GM12878 (cell line): ENCODE results near the gene RPL22. TPM values are rescaled to one million over a fixed set of nuclear protein-coding genes. Genes with fewer than 3 reads are reported as not detected.

Source experiments
- ATAC-seq: fragments of 200-7000 bp; cut with Tn5 transposase; 3 replicates; pipeline ENCODE4 v1.9.1; 2020; ENCODE audit warnings: mild to moderate bottlenecking, moderate library complexity
- BruUV-seq: library from RNA; stranded (reverse); fragments of 400-500 nt; replicated peaks from 2 replicates; lab custom pipeline; 2021; lab: Mats Ljungman, UMichigan
- CTCF ChIA-PET: fragments of 300-600 bp; sonication (Branson Sonifier 250); formaldehyde crosslinking; extraction: SDS; loops from one replicate; lab custom pipeline; 2021; ENCODE audit warnings: inconsistent platforms; lab: Yijun Ruan, JAX
- POLR2A ChIA-PET: fragments of 350-600 bp; formaldehyde crosslinking; extraction: SDS; loops from one replicate; lab custom pipeline; 2021; ENCODE audit warnings: inconsistent platforms; lab: Charles Lee
- RAD21 ChIA-PET: fragments of 300-600 bp; sonication (Branson Sonifier 250); formaldehyde crosslinking; loops from one replicate; lab custom pipeline; 2023; ENCODE audit warnings: antibody characterized with exemption; ENCODE audit not compliant: unreplicated experiment; lab: Charles Lee
- SMC1A ChIA-PET: fragments of 300-600 bp; sonication (Branson Sonifier 250); formaldehyde crosslinking; loops from one replicate; lab custom pipeline; 2023; ENCODE audit not compliant: unreplicated experiment, uncharacterized antibody; lab: Charles Lee
- DNase-seq: peaks from one replicate; pipeline ENCODE4 v3.0.0-alpha.2; 2011; ENCODE audit warnings: low read depth, low spot score
- FAIRE-seq: peaks from 3 replicates; lab custom pipeline; 2011; peaks lifted over from hg19 to GRCh38; lab: Jason Lieb, UNC
- H2AFZ ChIP-seq: 2 replicates; pipeline ENCODE4 v1.6.0; 2011; ENCODE audit warnings: low read depth, low read length, control low read depth; ENCODE audit not compliant: control insufficient read depth
- H3K27ac ChIP-seq: 2 replicates; pipeline ENCODE4 v1.5.1; 2011; ENCODE audit warnings: control low read depth; ENCODE audit not compliant: control insufficient read depth, insufficient read depth
- H3K27me3 ChIP-seq, 2 experiments: replicated peaks in 1 of 2; 2 replicates each; pipeline versions ENCODE4 v1.6.0 to v1.6.1; 2011; ENCODE audit warnings: low read length in 1 of 2; ENCODE audit not compliant: control insufficient read depth in 2 of 2, insufficient read depth in 2 of 2
- H3K36me3 ChIP-seq, 2 experiments: 2 replicates each; pipeline ENCODE4 v1.5.1; 2011; ENCODE audit warnings: low read length in 1 of 2; ENCODE audit not compliant: control insufficient read depth in 2 of 2, insufficient read depth in 2 of 2
- H3K4me1 ChIP-seq: 2 replicates; pipeline ENCODE4 v1.6.1; 2011; ENCODE audit warnings: mild to moderate bottlenecking, low read length, moderate library complexity, mixed read lengths; ENCODE audit not compliant: control insufficient read depth, insufficient read depth
- H3K4me2 ChIP-seq: 2 replicates; pipeline ENCODE4 v1.6.0; 2011; ENCODE audit warnings: control low read depth; ENCODE audit not compliant: control insufficient read depth, insufficient read depth
- H3K4me3 ChIP-seq: fragments of 200-600 bp; sonication (generic); 2 replicates; pipeline ENCODE4 v1.5.1; 2016
- H3K79me2 ChIP-seq: 2 replicates; pipeline ENCODE4 v1.6.0; 2011; ENCODE audit warnings: low read length; ENCODE audit not compliant: control insufficient read depth, insufficient read depth
- H3K9ac ChIP-seq: 2 replicates; pipeline ENCODE4 v1.8.0; 2011; ENCODE audit warnings: low read length, control low read depth, mixed read lengths; ENCODE audit not compliant: control insufficient read depth, insufficient read depth
- H3K9me3 ChIP-seq: replicated peaks from 3 replicates; pipeline ENCODE4 v1.5.1; 2011; ENCODE audit warnings: mild to moderate bottlenecking, low read length; ENCODE audit not compliant: control insufficient read depth, insufficient read depth
- H4K20me1 ChIP-seq: 2 replicates; pipeline ENCODE4 v1.6.0; 2011; ENCODE audit not compliant: control insufficient read depth, insufficient read depth
- DPF2 ChIP-seq: fragments of 450-650 bp; IDR thresholded peaks from 2 replicates; pipeline ENCODE4 v1.6.1; 2017; ENCODE audit warnings: mild to moderate bottlenecking
- EED ChIP-seq: sonication (generic); IDR thresholded peaks from 2 replicates; pipeline ENCODE4 v1.6.1; 2016; ENCODE audit warnings: antibody characterized with exemption, low read depth
- ESRRA ChIP-seq: IDR thresholded peaks from 2 replicates; pipeline ENCODE4 v1.6.1; 2012; ENCODE audit warnings: mild to moderate bottlenecking, low read length, improper control_type of control experiment
- GATAD2B ChIP-seq: fragments of 450-650 bp; conservative IDR thresholded peaks from 2 replicates; pipeline ENCODE4 v1.6.1; 2017; ENCODE audit warnings: low read depth, mild to moderate bottlenecking, moderate library complexity
- NBN ChIP-seq: fragments of 450-650 bp; IDR thresholded peaks from 2 replicates; pipeline ENCODE4 v1.6.1; 2016
- NRF1 ChIP-seq: conservative IDR thresholded peaks from 2 replicates; pipeline ENCODE4 v1.6.1; 2011; ENCODE audit warnings: mild to moderate bottlenecking, low read depth, low read length, improper control_type of control experiment
- RUNX3 ChIP-seq: IDR thresholded peaks from 2 replicates; pipeline ENCODE4 v1.6.1; 2012; ENCODE audit warnings: low read length, inconsistent platforms
- SIN3A ChIP-seq: IDR thresholded peaks from 2 replicates; pipeline ENCODE4 v1.6.1; 2012; ENCODE audit warnings: low read depth, low read length, improper control_type of control experiment
- SRF ChIP-seq, 2 experiments: IDR thresholded peaks; 2 replicates each; pipeline ENCODE4 v1.6.1; 2011; ENCODE audit warnings: low read depth in 2 of 2, low read length in 2 of 2, mild to moderate bottlenecking in 1 of 2, moderate library complexity in 1 of 2
- STAT3 ChIP-seq: IDR thresholded peaks from 2 replicates; pipeline ENCODE4 v1.6.1; 2011; ENCODE audit warnings: low read depth, low read length, improper control_type of control experiment
- WGBS: methylation state at CpG from one replicate; pipeline ENCODE4 v1.1.6; 2016; ENCODE audit warnings: low lambda C conversion rate; ENCODE audit not compliant: insufficient replicate concordance, insufficient coverage; ENCODE audit errors: missing lambda C conversion rate; 5-methylcytosine and 5-hydroxymethylcytosine counted together
- in situ Hi-C: fragments of 300-500 bp; cut with MboI; formaldehyde crosslinking; loops from 9 replicates; pipeline ENCODE4 v1.14.3; 2018; ENCODE audit warnings: mixed read lengths
- intact Hi-C: fragments of 100-400 bp; cut with micrococcal nuclease; formaldehyde crosslinking; loops from one replicate; pipeline ENCODE4 v1.14.2; 2022; ENCODE audit not compliant: unreplicated experiment
- polyA plus RNA-seq, 11 experiments: library from polyadenylated mRNA; depleted of rRNA in 4 of 11; unstranded in 6 of 11; stranded (reverse) in 5 of 11; fragments of >200 nt; fragmentation: Nextera tagmentation in 4 of 11; fragmentation: Illumina TruSeq in 1 of 11; extraction: Ambion mirVana in 4 of 11; extraction: Trizol in 1 of 11; gene quantifications; 1 replicate in 1 of 11; 2 replicates in 10 of 11; pipeline versions ENCODE4 v1.2.1 to v1.2.3, GENCODE V29; 2011 to 2016; ENCODE audit warnings: inconsistent platforms in 2 of 11, missing spikeins in 2 of 11, low read depth in 1 of 11
- total RNA-seq, 4 experiments: library from RNA; depleted of rRNA in 3 of 4; stranded (reverse); fragments of >200 nt in 3 of 4; fragmentation: Illumina TruSeq in 1 of 4; extraction: Trizol in 1 of 4; gene quantifications; 2 replicates each; pipeline versions ENCODE4 v1.2.1 to v1.2.3, GENCODE V29; 2013 to 2021
- TF ChIP-seq, protein P1 (sequence below): fragments of 450-650 bp; IDR thresholded peaks from 2 replicates; pipeline ENCODE4 v1.6.1; 2014; ENCODE audit warnings: mild to moderate bottlenecking
- TF ChIP-seq, protein P2 (sequence below): fragments of 450-650 bp; IDR thresholded peaks from 2 replicates; pipeline ENCODE4 v1.6.1; 2017; ENCODE audit warnings: low read depth, mild to moderate bottlenecking, moderate library complexity

The RPL22 gene
- total and polyA plus RNA-seq, 10 of the 15 experiments (the other 5 are each of a cell fraction or from before 2014, with no cell fraction given): 191 to 560 (median 430) TPM

DNA sequence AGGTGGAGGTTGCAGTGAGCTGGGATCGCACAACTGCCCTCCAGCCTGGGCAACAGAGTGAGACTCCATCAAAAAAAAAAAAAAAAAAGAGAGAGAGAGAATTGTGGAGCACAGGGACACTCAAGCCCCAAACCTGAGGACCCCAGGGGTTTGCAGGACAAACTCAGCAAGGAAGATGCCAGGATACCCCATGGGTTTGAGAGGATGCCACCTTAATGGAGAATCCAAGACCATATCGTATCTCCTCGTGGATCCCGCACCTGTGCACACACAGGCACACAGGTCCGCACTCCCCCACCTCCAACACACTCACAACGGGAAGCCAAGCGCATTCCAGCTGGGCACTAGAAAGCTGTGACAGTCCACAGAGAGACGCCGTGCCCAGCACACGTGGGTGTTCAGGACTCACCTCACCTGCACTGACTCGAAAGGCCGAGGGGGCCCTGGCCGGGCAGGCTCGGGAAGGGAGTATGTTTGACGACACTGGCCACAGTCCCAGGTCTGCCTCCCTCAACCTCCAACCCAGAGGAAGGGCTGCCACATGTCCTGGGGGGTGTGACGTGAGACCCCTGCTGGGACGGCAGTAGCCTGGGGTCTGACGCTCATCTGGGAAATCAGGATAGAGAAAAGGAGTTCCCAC lies 30.3 kb downstream of the RPL22 start:
- no peak overlapping the region for H3K27ac ChIP-seq
- SMC1A ChIA-PET: no interaction called here
- no TSS peak for BruUV-seq
- intact Hi-C loops (loop anchor here (5.0 kb wide), 1 partner anchor 52 kb away; no protein-coding TSS in a partner anchor), in situ Hi-C loops (no loop called here)
- RAD21 ChIA-PET: no interaction called here
- H3K27me3 ChIP-seq: no peaks in the 10 kb centered on the region; a peak in 2 of 4 replicates
- WGBS: 32% methylated on average over 17 of the region's 18 CpGs
- no peaks in the 10 kb centered on the region for H4K20me1 ChIP-seq
- H2AFZ ChIP-seq: no peak overlapping the region
- H3K9ac ChIP-seq: no peak overlapping the region
- H3K9me3 ChIP-seq: no peaks in the 10 kb centered on the region; the same call in 2 of the 3 replicates
- no peak for TF ChIP-seq EED
- no peak for TF ChIP-seq ESRRA
- TF ChIP-seq, protein P1, sequence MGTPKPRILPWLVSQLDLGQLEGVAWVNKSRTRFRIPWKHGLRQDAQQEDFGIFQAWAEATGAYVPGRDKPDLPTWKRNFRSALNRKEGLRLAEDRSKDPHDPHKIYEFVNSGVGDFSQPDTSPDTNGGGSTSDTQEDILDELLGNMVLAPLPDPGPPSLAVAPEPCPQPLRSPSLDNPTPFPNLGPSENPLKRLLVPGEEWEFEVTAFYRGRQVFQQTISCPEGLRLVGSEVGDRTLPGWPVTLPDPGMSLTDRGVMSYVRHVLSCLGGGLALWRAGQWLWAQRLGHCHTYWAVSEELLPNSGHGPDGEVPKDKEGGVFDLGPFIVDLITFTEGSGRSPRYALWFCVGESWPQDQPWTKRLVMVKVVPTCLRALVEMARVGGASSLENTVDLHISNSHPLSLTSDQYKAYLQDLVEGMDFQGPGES: no peak
- no peak overlapping the region for H3K4me2 ChIP-seq
- no peak overlapping the region for H3K4me3 ChIP-seq
- no peaks in the 10 kb centered on the region for H3K4me1 ChIP-seq
- ATAC-seq (no peak), FAIRE-seq (no peak), DNase-seq (no peak)
- H3K79me2 ChIP-seq: no peaks in the 10 kb centered on the region
- no peaks in the 10 kb centered on the region for H3K36me3 ChIP-seq
- CTCF ChIA-PET: no interaction called here
- POLR2A ChIA-PET: no interaction called here

DNA sequence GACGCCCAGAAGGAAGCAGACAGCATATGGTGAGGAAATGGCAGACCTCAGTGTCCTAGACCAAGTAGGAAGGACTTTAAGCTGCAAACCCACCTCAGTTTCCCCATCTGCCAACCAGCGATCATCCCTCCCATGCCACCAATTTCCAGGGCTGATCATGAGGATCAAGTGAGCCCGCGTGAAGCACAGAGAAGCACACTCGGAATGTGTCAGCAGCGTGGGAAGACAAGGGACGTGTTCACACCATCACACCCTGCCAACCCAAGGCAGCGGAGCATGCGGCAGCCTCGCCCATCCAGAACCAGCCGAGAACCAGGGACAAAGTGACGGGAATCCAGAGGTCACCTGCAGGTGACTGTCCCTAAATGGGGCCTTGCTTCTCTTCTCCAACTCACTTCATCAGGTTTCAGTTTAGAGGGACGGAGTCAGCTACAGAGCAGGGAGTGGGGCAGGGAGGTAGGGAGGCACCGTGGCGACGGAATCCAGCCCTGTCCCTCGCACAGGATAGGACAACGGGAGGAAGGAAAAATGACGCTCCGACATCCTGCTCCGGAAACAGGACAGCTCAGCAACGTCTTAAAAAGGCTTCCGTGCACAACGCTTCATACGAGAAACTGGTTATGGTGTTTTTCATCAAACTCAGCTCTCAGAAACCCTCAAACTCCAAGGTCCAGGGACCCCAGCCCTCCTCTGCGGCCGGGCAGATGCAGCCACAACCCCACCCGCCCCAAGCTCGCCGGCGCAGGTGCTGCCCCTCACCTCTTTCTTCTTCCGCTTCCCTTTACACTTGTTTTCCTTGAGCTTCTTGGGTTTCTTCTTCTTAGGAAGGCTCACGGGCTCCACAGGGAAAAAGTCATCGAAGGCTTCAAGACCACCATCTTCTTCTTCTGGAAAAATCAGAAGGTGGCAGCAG lies 31.7 kb downstream of the RPL22 start:
- ChIA-PET SMC1A (no interaction called here), CTCF (no interaction called here), POLR2A (no interaction called here), RAD21 (no interaction called here)
- H3K4me1 ChIP-seq: no peaks in the 10 kb centered on the region
- no peak for DNase-seq
- H3K27ac ChIP-seq: no peak overlapping the region
- no peak overlapping the region for H3K4me3 ChIP-seq
- H4K20me1 ChIP-seq: no peaks in the 10 kb centered on the region
- intact Hi-C loops (loop anchor here (5.0 kb wide), 1 partner anchor 50 kb away; no protein-coding TSS in a partner anchor), in situ Hi-C loops (no loop called here)
- FAIRE-seq: no peak
- H3K36me3 ChIP-seq: no peaks in the 10 kb centered on the region
- H3K79me2 ChIP-seq: no peaks in the 10 kb centered on the region
- H3K9ac ChIP-seq: no peak overlapping the region
- no peaks in the 10 kb centered on the region for H3K9me3 ChIP-seq
- H2AFZ ChIP-seq: no peak overlapping the region
- ATAC-seq: no peak
- WGBS: 49% methylated on average over 32 of the region's 34 CpGs
- no peak overlapping the region for H3K4me2 ChIP-seq
- BruUV-seq: no TSS peak
- H3K27me3 ChIP-seq: no peaks in the 10 kb centered on the region; a peak in 2 of 4 replicates
- no peak for TF ChIP-seq SRF (IDR thresholded peaks at IDR 0.05; ENCODE audit: low read depth in 2 of 2, low read length in 2 of 2)
- no peak for TF ChIP-seq RUNX3
- no peak for TF ChIP-seq STAT3
- TF ChIP-seq, protein P2, sequence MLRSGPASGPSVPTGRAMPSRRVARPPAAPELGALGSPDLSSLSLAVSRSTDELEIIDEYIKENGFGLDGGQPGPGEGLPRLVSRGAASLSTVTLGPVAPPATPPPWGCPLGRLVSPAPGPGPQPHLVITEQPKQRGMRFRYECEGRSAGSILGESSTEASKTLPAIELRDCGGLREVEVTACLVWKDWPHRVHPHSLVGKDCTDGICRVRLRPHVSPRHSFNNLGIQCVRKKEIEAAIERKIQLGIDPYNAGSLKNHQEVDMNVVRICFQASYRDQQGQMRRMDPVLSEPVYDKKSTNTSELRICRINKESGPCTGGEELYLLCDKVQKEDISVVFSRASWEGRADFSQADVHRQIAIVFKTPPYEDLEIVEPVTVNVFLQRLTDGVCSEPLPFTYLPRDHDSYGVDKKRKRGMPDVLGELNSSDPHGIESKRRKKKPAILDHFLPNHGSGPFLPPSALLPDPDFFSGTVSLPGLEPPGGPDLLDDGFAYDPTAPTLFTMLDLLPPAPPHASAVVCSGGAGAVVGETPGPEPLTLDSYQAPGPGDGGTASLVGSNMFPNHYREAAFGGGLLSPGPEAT: no peak
- TF ChIP-seq NRF1: no peak
- TF ChIP-seq SIN3A: no peak
- TF ChIP-seq NBN: no peak
- TF ChIP-seq, protein P1: no peak
- no peak for TF ChIP-seq GATAD2B
- TF ChIP-seq DPF2: no peak
